ENCODE results near the gene ZNF774.

ZNF774 gene

DNA sequence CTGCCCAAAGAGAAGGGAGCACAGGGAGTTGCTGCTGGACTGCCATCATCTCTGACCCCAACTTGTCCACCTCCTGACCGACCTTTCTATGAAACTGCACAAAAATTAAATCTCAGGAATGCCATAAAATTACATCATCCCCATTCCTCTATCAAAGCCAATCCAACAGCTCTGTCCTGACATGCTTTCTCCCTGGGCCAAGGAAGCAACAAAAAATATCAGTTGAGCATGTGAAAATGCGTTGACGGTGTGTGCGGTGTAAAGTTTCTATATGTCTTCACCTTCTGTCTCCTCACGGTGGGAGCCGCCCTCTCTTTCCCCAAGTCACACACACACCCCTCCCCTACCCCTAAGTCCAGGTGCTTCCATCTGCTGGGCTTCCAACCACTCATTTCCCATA, 3.6 kb upstream of the ZNF774 start:
- H3K9me3 ChIP-seq (replicated peaks in 1 of 2; ENCODE audit: control insufficient read depth in 2 of 2, insufficient read depth in 1 of 2, low read depth in 1 of 2, low read length in 2 of 2), result no peaks in the 10 kb centered on the region
- H3K18ac ChIP-seq (ENCODE audit: low read length), result no peak overlapping the region
- no peak overlapping the region for H3K23ac ChIP-seq (ENCODE audit: low read depth, low read length, poor library complexity)
- no peak overlapping the region for H2BK120ac ChIP-seq (ENCODE audit: low read depth, low read length)
- no peak overlapping the region for H3K9ac ChIP-seq (ENCODE audit: low read depth, low read length, poor library complexity)
- H3K4ac ChIP-seq (ENCODE audit: low read length), result no peak overlapping the region
- peaks cover 0 to 3% of the 10 kb centered on the region in 2 donors for H3K4me1 ChIP-seq (ENCODE audit: control insufficient read depth in 2 of 2, insufficient read depth in 1 of 2, low read depth in 1 of 2, low read length in 2 of 2)
- H2BK12ac ChIP-seq (ENCODE audit: low read length), result no peak overlapping the region
- WGBS, 2 donors (ENCODE audit: extremely low coverage in 2 of 2, insufficient read length in 2 of 2, insufficient replicate concordance in 1 of 2), result no CpG with 5 or more reads among the region's 6 CpGs
- H3K4me2 ChIP-seq (ENCODE audit: insufficient read depth, low read length, poor library complexity, severe bottlenecking), result no peak overlapping the region
- no peak for DNase-seq (ENCODE audit: low spot score)
- H2BK15ac ChIP-seq (ENCODE audit: low read length), result no peak overlapping the region
- H3K14ac ChIP-seq (ENCODE audit: low read length), result no peak overlapping the region
- no peaks in the 10 kb centered on the region for H3K36me3 ChIP-seq (replicated peaks in 1 of 2; ENCODE audit: control insufficient read depth in 2 of 2, insufficient read depth in 2 of 2, low read length in 2 of 2)
- no peak overlapping the region for H4K8ac ChIP-seq (ENCODE audit: low read depth, low read length)
- no peaks in the 10 kb centered on the region for H3K79me1 ChIP-seq (ENCODE audit: low read depth, low read length)
- H3K27ac ChIP-seq (replicated peaks; ENCODE audit: low read length), result no peak overlapping the region
- H2AFZ ChIP-seq (ENCODE audit: low read length), result no peak overlapping the region
- no peak overlapping the region for H3K4me3 ChIP-seq (ENCODE audit: low read length in 2 of 2)
- H2BK5ac ChIP-seq (ENCODE audit: low read length), result no peak overlapping the region
- H3K27me3 ChIP-seq (ENCODE audit: control insufficient read depth in 3 of 3, insufficient read depth in 3 of 3, low read depth in 1 of 3, low read length in 3 of 3), result no peaks in the 10 kb centered on the region
- no peak overlapping the region for H4K91ac ChIP-seq (ENCODE audit: low read depth, low read length, poor library complexity)
- H2AK5ac ChIP-seq (ENCODE audit: low read depth, low read length), result no peak overlapping the region

DNA sequence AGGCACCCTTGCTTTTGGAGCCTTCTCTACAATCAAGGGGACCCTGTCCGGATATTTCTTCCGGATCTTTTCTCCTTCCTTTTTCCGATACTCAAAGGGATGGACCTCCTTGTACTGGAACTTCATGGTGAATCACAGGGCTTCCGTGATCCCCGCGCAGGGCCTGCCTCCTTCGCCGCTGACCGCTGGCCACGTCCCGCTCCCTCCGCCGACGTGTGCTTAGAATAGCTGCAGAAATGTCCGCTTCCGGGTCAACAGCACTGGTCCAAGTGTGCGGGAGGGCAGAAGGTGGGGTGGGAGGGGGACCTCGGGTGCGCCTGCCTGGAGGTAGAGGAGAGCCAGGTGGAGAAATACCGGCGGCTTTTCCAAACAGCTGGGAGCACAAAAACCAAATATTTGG, 3.0 kb upstream of the ZNF774 start:
- H3K27ac ChIP-seq (replicated peaks; ENCODE audit: low read length), result no peak overlapping the region
- no peak for DNase-seq (ENCODE audit: low spot score)
- H3K27me3 ChIP-seq (ENCODE audit: control insufficient read depth in 3 of 3, insufficient read depth in 3 of 3, low read depth in 1 of 3, low read length in 3 of 3), result no peaks in the 10 kb centered on the region
- H2AFZ ChIP-seq (ENCODE audit: low read length), result no peak overlapping the region
- no peak overlapping the region for H3K14ac ChIP-seq (ENCODE audit: low read length)
- WGBS, 2 donors (ENCODE audit: extremely low coverage in 2 of 2, insufficient read length in 2 of 2, insufficient replicate concordance in 1 of 2), result no CpG with 5 or more reads among the region's 21 CpGs
- no peak overlapping the region for H3K9ac ChIP-seq (ENCODE audit: low read depth, low read length, poor library complexity)
- no peaks in the 10 kb centered on the region for H3K36me3 ChIP-seq (replicated peaks in 1 of 2; ENCODE audit: control insufficient read depth in 2 of 2, insufficient read depth in 2 of 2, low read length in 2 of 2)
- no peak overlapping the region for H3K4ac ChIP-seq (ENCODE audit: low read length)
- peaks cover 0 to 3% of the 10 kb centered on the region in 2 donors for H3K4me1 ChIP-seq (ENCODE audit: control insufficient read depth in 2 of 2, insufficient read depth in 1 of 2, low read depth in 1 of 2, low read length in 2 of 2)
- no peak overlapping the region for H2BK15ac ChIP-seq (ENCODE audit: low read length)
- H2BK12ac ChIP-seq (ENCODE audit: low read length), result no peak overlapping the region
- no peak overlapping the region for H3K4me2 ChIP-seq (ENCODE audit: insufficient read depth, low read length, poor library complexity, severe bottlenecking)
- no peak overlapping the region for H3K18ac ChIP-seq (ENCODE audit: low read length)
- H2BK5ac ChIP-seq (ENCODE audit: low read length), result no peak overlapping the region
- H4K91ac ChIP-seq (ENCODE audit: low read depth, low read length, poor library complexity), result no peak overlapping the region
- no peak overlapping the region for H3K23ac ChIP-seq (ENCODE audit: low read depth, low read length, poor library complexity)
- no peak overlapping the region for H2BK120ac ChIP-seq (ENCODE audit: low read depth, low read length)
- no peaks in the 10 kb centered on the region for H3K79me1 ChIP-seq (ENCODE audit: low read depth, low read length)
- no peak overlapping the region for H3K4me3 ChIP-seq (ENCODE audit: low read length in 2 of 2)
- H2AK5ac ChIP-seq (ENCODE audit: low read depth, low read length), result no peak overlapping the region
- no peaks in the 10 kb centered on the region for H3K9me3 ChIP-seq (replicated peaks in 1 of 2; ENCODE audit: control insufficient read depth in 2 of 2, insufficient read depth in 1 of 2, low read depth in 1 of 2, low read length in 2 of 2)
- no peak overlapping the region for H4K8ac ChIP-seq (ENCODE audit: low read depth, low read length)

DNA sequence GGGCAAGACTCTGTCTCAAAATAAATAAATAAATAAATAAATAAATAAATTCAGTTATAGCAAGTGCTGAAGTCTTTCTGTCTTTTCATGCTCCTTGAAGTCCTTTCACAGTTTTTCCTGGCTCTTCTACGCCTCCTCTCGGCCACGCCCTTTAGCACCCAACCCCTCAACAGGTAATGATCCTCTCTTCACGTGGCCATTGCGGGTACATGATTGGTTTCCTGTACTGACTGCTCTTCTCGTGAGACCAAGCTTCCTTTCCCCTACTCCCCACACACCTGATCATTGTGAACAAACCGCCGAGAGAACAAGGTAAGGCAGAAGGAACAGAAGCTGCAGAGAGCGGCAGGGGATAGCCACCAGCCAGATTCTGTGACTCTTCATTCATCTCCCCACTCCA, 2.3 kb upstream of the ZNF774 start:
- WGBS, 2 donors (ENCODE audit: extremely low coverage in 2 of 2, insufficient read length in 2 of 2, insufficient replicate concordance in 1 of 2), result no CpG with 5 or more reads among the region's 9 CpGs
- no peak overlapping the region for H3K27ac ChIP-seq (replicated peaks; ENCODE audit: low read length)
- no peak overlapping the region for H3K9ac ChIP-seq (ENCODE audit: low read depth, low read length, poor library complexity)
- no peak overlapping the region for H2BK15ac ChIP-seq (ENCODE audit: low read length)
- no peaks in the 10 kb centered on the region for H3K27me3 ChIP-seq (ENCODE audit: control insufficient read depth in 3 of 3, insufficient read depth in 3 of 3, low read depth in 1 of 3, low read length in 3 of 3)
- H3K23ac ChIP-seq (ENCODE audit: low read depth, low read length, poor library complexity), result no peak overlapping the region
- H2BK120ac ChIP-seq (ENCODE audit: low read depth, low read length), result no peak overlapping the region
- H4K91ac ChIP-seq (ENCODE audit: low read depth, low read length, poor library complexity), result no peak overlapping the region
- no peak overlapping the region for H2AFZ ChIP-seq (ENCODE audit: low read length)
- no peak overlapping the region for H3K4me3 ChIP-seq (ENCODE audit: low read length in 2 of 2)
- H3K4ac ChIP-seq (ENCODE audit: low read length), result no peak overlapping the region
- H2AK5ac ChIP-seq (ENCODE audit: low read depth, low read length), result no peak overlapping the region
- no peak overlapping the region for H3K14ac ChIP-seq (ENCODE audit: low read length)
- no peak overlapping the region for H2BK5ac ChIP-seq (ENCODE audit: low read length)
- H2BK12ac ChIP-seq (ENCODE audit: low read length), result no peak overlapping the region
- no peaks in the 10 kb centered on the region for H3K9me3 ChIP-seq (replicated peaks in 1 of 2; ENCODE audit: control insufficient read depth in 2 of 2, insufficient read depth in 1 of 2, low read depth in 1 of 2, low read length in 2 of 2)
- H3K36me3 ChIP-seq (replicated peaks in 1 of 2; ENCODE audit: control insufficient read depth in 2 of 2, insufficient read depth in 2 of 2, low read length in 2 of 2), result no peaks in the 10 kb centered on the region
- H3K4me2 ChIP-seq (ENCODE audit: insufficient read depth, low read length, poor library complexity, severe bottlenecking), result no peak overlapping the region
- no peaks in the 10 kb centered on the region for H3K79me1 ChIP-seq (ENCODE audit: low read depth, low read length)
- no peak for DNase-seq (ENCODE audit: low spot score)
- H3K4me1 ChIP-seq (ENCODE audit: control insufficient read depth in 2 of 2, insufficient read depth in 1 of 2, low read depth in 1 of 2, low read length in 2 of 2), result peaks cover 0 to 3% of the 10 kb centered on the region in 2 donors
- no peak overlapping the region for H4K8ac ChIP-seq (ENCODE audit: low read depth, low read length)
- no peak overlapping the region for H3K18ac ChIP-seq (ENCODE audit: low read length)

DNA sequence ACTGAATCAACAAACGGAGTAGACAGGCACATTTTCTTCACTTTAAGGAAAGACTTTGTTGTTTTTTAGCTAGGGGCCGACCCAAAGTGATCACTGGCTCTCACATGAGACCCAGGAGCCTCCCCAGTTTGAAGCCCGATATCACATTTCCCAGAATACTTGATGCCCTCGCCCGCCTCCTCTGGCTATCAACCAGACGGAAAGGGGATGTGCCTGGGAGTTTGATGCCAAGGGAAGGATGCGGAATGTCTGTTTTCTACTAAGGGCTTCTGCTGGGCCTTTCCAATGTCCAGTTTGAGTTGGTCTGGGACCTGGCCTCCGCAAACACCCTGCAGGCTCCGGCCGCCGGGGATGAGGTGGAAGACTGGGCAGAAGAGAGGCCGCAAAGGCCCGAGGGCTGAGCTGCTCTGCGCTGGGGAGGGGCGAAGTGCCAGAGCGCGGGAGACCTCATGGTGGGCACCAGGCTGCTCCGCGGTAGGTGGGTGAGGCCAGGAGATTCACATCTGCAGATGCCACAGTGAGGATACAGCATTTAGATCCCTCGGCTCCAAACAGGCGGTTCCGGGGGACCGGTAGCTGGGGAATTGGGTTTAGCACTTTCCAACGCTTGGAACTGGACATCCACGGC, 491 bp upstream of the ZNF774 start:
- Histone ChIP-seq H3K27ac (replicated peaks; ENCODE audit: low read length) (no peak overlapping the region), H3K4me2 (ENCODE audit: insufficient read depth, low read length, poor library complexity, severe bottlenecking) (peak overlapping the region; percentile 49), H3K9me3 (replicated peaks in 1 of 2; ENCODE audit: control insufficient read depth in 2 of 2, insufficient read depth in 1 of 2, low read depth in 1 of 2, low read length in 2 of 2) (no peaks in the 10 kb centered on the region), H3K23ac (ENCODE audit: low read depth, low read length, poor library complexity) (no peak overlapping the region), H2BK5ac (ENCODE audit: low read length) (no peak overlapping the region), H3K79me1 (ENCODE audit: low read depth, low read length) (no peaks in the 10 kb centered on the region), H2BK15ac (ENCODE audit: low read length) (no peak overlapping the region), H3K27me3 (ENCODE audit: control insufficient read depth in 3 of 3, insufficient read depth in 3 of 3, low read depth in 1 of 3, low read length in 3 of 3) (no peaks in the 10 kb centered on the region), H4K8ac (ENCODE audit: low read depth, low read length) (no peak overlapping the region), H3K36me3 (replicated peaks in 1 of 2; ENCODE audit: control insufficient read depth in 2 of 2, insufficient read depth in 2 of 2, low read length in 2 of 2) (no peaks in the 10 kb centered on the region), H3K4me1 (ENCODE audit: control insufficient read depth in 2 of 2, insufficient read depth in 1 of 2, low read depth in 1 of 2, low read length in 2 of 2) (peaks cover 0 to 3% of the 10 kb centered on the region in 2 donors), H3K18ac (ENCODE audit: low read length) (peak overlapping the region; percentile 73), H4K91ac (ENCODE audit: low read depth, low read length, poor library complexity) (no peak overlapping the region), H3K14ac (ENCODE audit: low read length) (no peak overlapping the region), H3K4ac (ENCODE audit: low read length) (no peak overlapping the region), H2AK5ac (ENCODE audit: low read depth, low read length) (no peak overlapping the region), H2BK120ac (ENCODE audit: low read depth, low read length) (no peak overlapping the region), H3K4me3 (ENCODE audit: low read length in 2 of 2) (peak overlapping the region; percentile 81 to 96), H2BK12ac (ENCODE audit: low read length) (no peak overlapping the region), H2AFZ (ENCODE audit: low read length) (peak overlapping the region; percentile 100), H3K9ac (ENCODE audit: low read depth, low read length, poor library complexity) (no peak overlapping the region)
- WGBS, 2 donors (ENCODE audit: extremely low coverage in 2 of 2, insufficient read length in 2 of 2, insufficient replicate concordance in 1 of 2), result no CpG with 5 or more reads among the region's 25 CpGs
- DNase-seq (ENCODE audit: low spot score), result no peak
